Endothelial cell of umbilical vein (primary cell): ENCODE measurements around the gene ERFL.
A peak's percentile ranks its signal among the peaks of the same experiment; 100 is the strongest.

ENCODE experiments used
- CTCF ChIP-seq, 2 donors: IDR thresholded peaks; 1 replicate in 1 of 2; 2 replicates in 1 of 2; pipeline ENCODE4 v1.5.1; 2011; ENCODE audit warnings: low read length in 2 of 2, mild to moderate bottlenecking in 2 of 2, moderate library complexity in 2 of 2, control low read depth in 1 of 2, inconsistent platforms in 1 of 2, low read depth in 1 of 2; ENCODE audit not compliant: insufficient read depth in 1 of 2; ENCODE audit errors: extremely low read depth in 1 of 2
- EZH2 ChIP-seq: IDR thresholded peaks from 2 replicates; pipeline ENCODE4 v1.6.1; 2012; ENCODE audit warnings: borderline replicate concordance, low read depth, mild to moderate bottlenecking, moderate library complexity, low read length, inconsistent platforms; ENCODE audit not compliant: severe bottlenecking
- MYC ChIP-seq: IDR thresholded peaks from one replicate; pipeline ENCODE4 v1.6.1; 2011; ENCODE audit warnings: mild to moderate bottlenecking, low read depth, low read length
- POLR2A ChIP-seq: IDR thresholded peaks from 2 replicates; pipeline ENCODE4 v1.6.1; 2012; ENCODE audit warnings: low read depth, mild to moderate bottlenecking, control low read depth, low read length
- POLR2AphosphoS5 ChIP-seq: IDR thresholded peaks from 2 replicates; pipeline ENCODE4 v1.6.1; 2012; ENCODE audit warnings: low read depth, mild to moderate bottlenecking, control low read depth, low read length, moderate library complexity; ENCODE audit not compliant: insufficient read depth

- TF ChIP-seq CTCF (IDR thresholded peaks at IDR 0.05; ENCODE audit: extremely low read depth in 1 of 2, insufficient read depth in 1 of 2, low read depth in 1 of 2, low read length in 2 of 2) (peak in 1 of 2 donors; percentile 15), EZH2 (peak; percentile 93), POLR2A (no peak), POLR2AphosphoS5 (no peak), MYC (no peak)
Observed at GRCh38 chr19:41928754-41929535, 696 bp upstream of the ERFL start.
